GM23248 (cell line): ENCODE measurements around the gene DCAF7. TPM values are rescaled to one million over a fixed set of nuclear protein-coding genes. Genes with fewer than 3 reads are reported as not detected.

Source experiments
- DNase-seq: peaks from one replicate; pipeline ENCODE4 v3.0.0-alpha.2; 2015
- H2AFZ ChIP-seq: fragments of 200-600 bp; sonication (generic); 2 replicates; pipeline ENCODE4 v1.6.1; 2016; ENCODE audit warnings: antibody characterized with exemption
- H3F3A ChIP-seq: fragments of 200-600 bp; sonication (generic); 2 replicates; pipeline ENCODE4 v1.6.1; 2016; ENCODE audit warnings: mild to moderate bottlenecking, antibody characterized with exemption, mixed run types; ENCODE audit not compliant: insufficient read depth
- H3K27ac ChIP-seq: fragments of 200-600 bp; sonication (generic); 2 replicates; pipeline ENCODE4 v1.5.1; 2016; ENCODE audit warnings: mild to moderate bottlenecking
- H3K27me3 ChIP-seq: fragments of 200-600 bp; sonication (generic); replicated peaks from 2 replicates; pipeline ENCODE4 v1.6.1; 2016; ENCODE audit warnings: mild to moderate bottlenecking; ENCODE audit not compliant: insufficient read depth
- H3K36me3 ChIP-seq: fragments of 200-600 bp; sonication (generic); 2 replicates; pipeline ENCODE4 v1.6.1; 2016; ENCODE audit warnings: low read depth, mild to moderate bottlenecking
- H3K4me1 ChIP-seq: fragments of 200-600 bp; sonication (generic); 2 replicates; pipeline ENCODE4 v1.6.1; 2016; ENCODE audit warnings: mild to moderate bottlenecking; ENCODE audit not compliant: insufficient read depth
- H3K4me2 ChIP-seq: fragments of 200-600 bp; sonication (generic); one replicate; pipeline ENCODE4 v1.6.1; 2016; ENCODE audit warnings: mild to moderate bottlenecking; ENCODE audit not compliant: unreplicated experiment
- H3K4me3 ChIP-seq: fragments of 200-600 bp; sonication (generic); 2 replicates; pipeline ENCODE4 v1.5.1; 2016; ENCODE audit warnings: mild to moderate bottlenecking
- H3K79me2 ChIP-seq: fragments of 200-600 bp; sonication (generic); 2 replicates; pipeline ENCODE4 v1.6.1; 2016; ENCODE audit warnings: mild to moderate bottlenecking; ENCODE audit not compliant: insufficient read depth
- H3K9ac ChIP-seq: fragments of 200-600 bp; sonication (generic); 2 replicates; pipeline ENCODE4 v1.6.1; 2016; ENCODE audit warnings: mild to moderate bottlenecking
- H3K9me2 ChIP-seq: fragments of 200-600 bp; sonication (generic); 2 replicates; pipeline ENCODE4 v1.6.1; 2016; ENCODE audit warnings: mixed run types, mild to moderate bottlenecking, moderate library complexity; ENCODE audit not compliant: insufficient read depth
- H3K9me3 ChIP-seq: fragments of 200-600 bp; sonication (generic); one replicate; pipeline ENCODE4 v1.6.1; 2017; ENCODE audit warnings: low read depth
- H4K20me1 ChIP-seq: fragments of 200-600 bp; sonication (generic); 2 replicates; pipeline ENCODE4 v1.6.0; 2016; ENCODE audit not compliant: insufficient read depth
- EZH2 ChIP-seq: fragments of 200-600 bp; sonication (generic); IDR thresholded peaks from 2 replicates; pipeline ENCODE4 v1.6.1; 2018; ENCODE audit warnings: antibody characterized with exemption, mild to moderate bottlenecking; ENCODE audit not compliant: insufficient read depth, poor library complexity, severe bottlenecking
- EZH2phosphoT487 ChIP-seq: fragments of 200-600 bp; sonication (generic); IDR thresholded peaks from 2 replicates; pipeline ENCODE4 v1.6.1; 2018; ENCODE audit warnings: antibody characterized with exemption, moderate library complexity, mild to moderate bottlenecking, low read depth; ENCODE audit not compliant: insufficient read depth
- WGBS, 2 experiments: methylation state at CpG; one replicate each; pipeline ENCODE4 v1.1.6; 2015 to 2017; ENCODE audit warnings: low lambda C conversion rate in 2 of 2, low coverage in 1 of 2; ENCODE audit errors: missing lambda C conversion rate in 2 of 2; 5-methylcytosine and 5-hydroxymethylcytosine counted together
- in situ Hi-C: fragments of 300-500 bp; cut with MboI; formaldehyde crosslinking; loops from 2 replicates; pipeline ENCODE4 v1.15.0; 2020
- polyA plus RNA-seq: library from polyadenylated mRNA; unstranded; fragments of >200 nt; fragmentation: Nextera tagmentation; extraction: Ambion mirVana; gene quantifications from 2 replicates; pipeline ENCODE4 v1.2.1, GENCODE V29; 2016
- total RNA-seq: library from RNA; depleted of rRNA; stranded (reverse); fragments of >200 nt; shearing (Covaris generic); gene quantifications from 2 replicates; pipeline ENCODE4 v1.2.3, GENCODE V29; 2014

Gene DCAF7
- total and polyA plus RNA-seq, 2 experiments from 2014 or later: 21.2 to 38.2 TPM

DNA sequence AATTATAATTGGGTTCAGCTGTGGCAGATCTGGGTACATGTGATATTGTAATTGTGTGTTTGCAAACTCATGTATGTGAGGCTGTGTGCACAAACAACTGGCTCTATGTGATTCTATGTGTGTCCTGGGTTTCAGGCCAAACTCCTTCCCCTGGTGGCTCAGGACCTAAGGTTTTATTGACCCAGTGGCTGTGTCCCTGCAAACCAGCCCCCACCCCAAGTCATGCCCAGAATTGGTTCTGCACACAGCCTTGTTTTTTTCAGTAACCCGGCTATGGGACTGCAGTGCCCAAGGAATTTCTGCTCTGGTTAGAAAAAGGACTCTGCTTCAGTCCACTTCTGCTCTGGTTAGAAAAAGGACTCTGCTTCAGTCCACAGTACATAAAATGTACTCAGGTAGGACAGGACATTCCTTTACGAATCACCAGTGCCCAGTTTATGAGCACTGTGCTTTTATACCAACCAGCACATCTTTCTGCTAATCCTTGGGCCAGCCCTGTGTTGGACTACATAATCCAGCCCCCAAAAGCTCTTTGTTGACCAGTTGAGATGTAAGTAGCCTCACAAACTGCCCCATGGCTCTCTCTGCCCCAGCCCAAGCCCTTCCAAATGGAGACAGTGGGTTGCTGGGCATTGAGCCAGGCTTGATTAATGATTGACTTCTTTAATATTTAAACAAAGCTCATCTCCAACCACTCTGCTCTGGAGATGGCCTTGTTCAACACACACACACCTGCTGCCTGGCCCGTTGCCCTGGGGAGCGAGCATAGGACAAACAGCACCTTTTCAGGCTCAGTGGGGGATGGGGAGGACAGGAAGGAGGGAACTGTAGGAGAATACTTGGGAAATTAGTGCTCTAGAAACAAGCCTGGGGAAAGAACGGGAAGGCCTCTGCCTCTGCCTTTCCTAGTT lies 30.1 kb upstream of the DCAF7 start:
- no peaks in the 10 kb centered on the region for H3K36me3 ChIP-seq
- H3K4me3 ChIP-seq: no peak overlapping the region
- H4K20me1 ChIP-seq: no peaks in the 10 kb centered on the region
- WGBS, 2 experiments: 27 to 39% methylated on average over 5 of the region's 5 CpGs
- H3F3A ChIP-seq: peaks cover 17% of the 10 kb centered on the region
- no peak overlapping the region for H2AFZ ChIP-seq
- H3K4me2 ChIP-seq: no peak overlapping the region
- H3K79me2 ChIP-seq: no peaks in the 10 kb centered on the region
- peaks cover 11% of the 10 kb centered on the region for H3K4me1 ChIP-seq
- no peak for TF ChIP-seq EZH2
- TF ChIP-seq EZH2phosphoT487: no peak
- H3K9ac ChIP-seq: no peak overlapping the region
- in situ Hi-C loops: no loop called here
- H3K27me3 ChIP-seq: no peaks in the 10 kb centered on the region; the same call in 1 of the 2 replicates
- no peak for DNase-seq
- no peaks in the 10 kb centered on the region; the same call in 1 of the 2 replicates for H3K9me2 ChIP-seq
- H3K27ac ChIP-seq: no peak overlapping the region
- no peaks in the 10 kb centered on the region for H3K9me3 ChIP-seq

DNA sequence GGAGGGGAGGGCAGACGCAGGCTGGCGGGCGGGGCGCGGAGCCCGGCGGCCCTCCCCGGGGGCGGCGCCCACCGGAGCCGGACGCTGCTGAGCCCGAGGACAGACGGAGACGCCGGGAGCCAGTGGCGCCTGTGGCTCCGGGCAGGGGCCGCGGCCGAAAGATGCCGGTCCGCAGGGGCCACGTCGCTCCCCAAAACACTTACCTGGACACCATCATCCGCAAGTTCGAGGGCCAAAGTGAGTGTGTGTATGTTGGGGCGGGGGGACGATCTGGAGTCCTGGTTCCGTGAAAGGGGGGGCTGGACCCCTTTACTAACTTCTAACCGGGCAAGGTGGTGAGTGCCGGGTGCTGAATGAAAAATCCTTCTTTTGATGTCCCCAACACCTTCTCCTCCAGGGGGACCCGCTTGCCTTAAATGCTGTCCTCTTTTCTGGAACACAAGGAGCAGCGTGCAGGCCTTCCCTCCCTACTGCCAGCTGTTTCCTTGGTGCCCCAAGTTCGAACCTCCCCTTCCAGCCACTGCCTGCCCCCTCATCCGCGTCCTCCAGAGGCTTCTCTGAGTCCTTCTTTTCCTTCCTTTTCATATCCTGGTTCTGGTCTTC lies 26.9 kb upstream of the DCAF7 start, which contains the start of gene KCNH6:
KCNH6 (plus strand) TSS at position 106 of the 603 bp plus-strand sequence; CDS start at position 162, 56 bp downstream.
- no peak for DNase-seq

DNA sequence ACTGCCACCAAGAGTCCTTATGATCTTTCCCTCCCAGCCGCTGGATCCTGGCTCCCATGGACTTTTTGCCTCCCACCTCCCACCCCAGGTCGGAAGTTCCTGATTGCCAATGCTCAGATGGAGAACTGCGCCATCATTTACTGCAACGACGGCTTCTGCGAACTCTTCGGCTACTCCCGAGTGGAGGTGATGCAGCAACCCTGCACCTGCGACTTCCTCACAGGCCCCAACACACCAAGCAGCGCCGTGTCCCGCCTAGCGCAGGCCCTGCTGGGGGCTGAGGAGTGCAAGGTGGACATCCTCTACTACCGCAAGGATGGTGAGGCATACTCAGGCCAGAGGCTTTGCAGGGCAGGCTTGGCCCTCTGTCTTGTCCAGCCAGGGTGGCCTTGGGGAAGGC lies 26.2 kb upstream of the DCAF7 start:
- Histone ChIP-seq H3K9ac (no peak overlapping the region), H3K27me3 (no peaks in the 10 kb centered on the region; the same call in none of the 2 replicates), H3K27ac (no peak overlapping the region), H3K4me2 (no peak overlapping the region), H3K4me1 (no peaks in the 10 kb centered on the region), H3K79me2 (no peaks in the 10 kb centered on the region), H4K20me1 (no peaks in the 10 kb centered on the region), H3F3A (no peaks in the 10 kb centered on the region), H3K9me2 (no peaks in the 10 kb centered on the region), H2AFZ (no peak overlapping the region), H3K4me3 (no peak overlapping the region), H3K9me3 (no peaks in the 10 kb centered on the region), H3K36me3 (no peaks in the 10 kb centered on the region)
- 83 to 87% methylated on average over 14 of the region's 14 CpGs for WGBS, 2 experiments
- TF ChIP-seq EZH2 (no peak), EZH2phosphoT487 (no peak)
- in situ Hi-C loops: no loop called here
- no peak for DNase-seq

More for the DNA sequence above, 26.9 kb upstream of the DCAF7 start, which contains the start of gene KCNH6:
- H3K9me2 ChIP-seq: no peaks in the 10 kb centered on the region
- TF ChIP-seq EZH2: no peak
- TF ChIP-seq EZH2phosphoT487: no peak
- H3K4me1 ChIP-seq: no peaks in the 10 kb centered on the region
- H3K4me2 ChIP-seq: peak within 1 kb of the TSS; percentile 20
- no peaks in the 10 kb centered on the region for H3F3A ChIP-seq
- no peaks in the 10 kb centered on the region for H3K9me3 ChIP-seq
- H2AFZ ChIP-seq: no peak within 1 kb of the TSS
- no peak within 1 kb of the TSS for H3K4me3 ChIP-seq
- no peak within 1 kb of the TSS for H3K9ac ChIP-seq
- H3K36me3 ChIP-seq: no peaks in the 10 kb centered on the region
- H3K27me3 ChIP-seq: no peaks in the 10 kb centered on the region; the same call in none of the 2 replicates
- no peaks in the 10 kb centered on the region for H3K79me2 ChIP-seq
- H4K20me1 ChIP-seq: no peaks in the 10 kb centered on the region
- in situ Hi-C loops: no loop called here
- H3K27ac ChIP-seq: no peak within 1 kb of the TSS
- 8 to 20% methylated on average over 14 to 37 of the region's 38 CpGs for WGBS, 2 experiments

DNA sequence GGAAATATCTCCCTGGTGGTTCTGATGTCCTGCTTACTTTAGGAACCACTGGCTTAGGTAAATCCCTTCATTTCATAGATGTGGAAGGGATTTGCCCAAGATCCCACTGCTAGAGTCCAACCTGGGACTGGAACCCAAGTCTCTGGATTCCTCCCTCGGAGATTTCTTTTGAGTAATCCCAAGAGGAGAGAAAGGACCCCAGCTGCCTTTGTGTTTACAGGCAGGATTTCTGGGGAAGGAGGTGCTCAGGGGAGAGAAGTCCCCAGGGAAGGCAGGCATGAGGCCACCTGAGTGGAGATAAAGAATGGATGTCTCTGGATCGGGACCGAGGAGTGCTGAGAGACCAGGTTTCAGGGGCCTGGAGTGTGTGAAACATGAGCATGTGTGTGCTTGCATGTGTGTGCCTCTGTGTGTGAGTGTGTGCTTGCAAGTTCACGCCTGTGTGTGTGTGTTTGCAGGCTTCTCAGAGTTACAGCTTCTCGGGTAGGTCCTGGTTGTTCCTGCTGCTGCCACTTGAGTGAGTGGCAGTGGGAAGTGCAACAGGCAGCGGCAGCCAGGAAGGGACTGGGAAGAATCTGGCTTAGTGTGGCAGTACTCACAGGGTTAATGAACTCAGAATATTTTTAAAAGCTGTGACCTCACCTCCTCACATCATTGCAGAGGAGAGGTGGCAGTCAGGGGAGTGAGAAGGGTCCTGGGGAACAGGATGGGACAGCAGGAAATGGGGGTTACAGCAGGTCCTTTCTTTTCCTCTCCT lies 24.9 kb upstream of the DCAF7 start:
- in situ Hi-C loops: no loop called here
- Histone ChIP-seq H2AFZ (no peak overlapping the region), H3K4me1 (no peaks in the 10 kb centered on the region), H3F3A (no peaks in the 10 kb centered on the region), H3K4me3 (no peak overlapping the region), H3K36me3 (no peaks in the 10 kb centered on the region), H3K79me2 (no peaks in the 10 kb centered on the region), H4K20me1 (no peaks in the 10 kb centered on the region), H3K4me2 (no peak overlapping the region), H3K27ac (no peak overlapping the region), H3K9ac (no peak overlapping the region), H3K27me3 (no peaks in the 10 kb centered on the region; the same call in none of the 2 replicates), H3K9me3 (no peaks in the 10 kb centered on the region), H3K9me2 (no peaks in the 10 kb centered on the region)
- DNase-seq: no peak
- TF ChIP-seq EZH2phosphoT487 (no peak), EZH2 (no peak)
- WGBS, 2 experiments: 49 to 50% methylated on average over 6 of the region's 6 CpGs
